C4-2B (cell line): ENCODE results near the gene SCYGR2.
A peak's percentile ranks its signal among the peaks of the same experiment; 100 is the strongest.

Source experiments
- H3K27ac ChIP-seq: fragments of 450-650 bp; 2 replicates; pipeline ENCODE4 v1.5.1; 2017
- ZFX ChIP-seq: fragments of 450-650 bp; IDR thresholded peaks from 2 replicates; pipeline ENCODE4 v1.6.1; 2017
- TF ChIP-seq, protein P1 (sequence below): fragments of 450-650 bp; conservative IDR thresholded peaks from 2 replicates; pipeline ENCODE4 v1.5.1; 2017; ENCODE audit warnings: mild to moderate bottlenecking

SCYGR2 gene

GRCh38 chr2:227576812-227577211 is 21.9 kb upstream of the SCYGR2 start:
- TF ChIP-seq, protein P1, sequence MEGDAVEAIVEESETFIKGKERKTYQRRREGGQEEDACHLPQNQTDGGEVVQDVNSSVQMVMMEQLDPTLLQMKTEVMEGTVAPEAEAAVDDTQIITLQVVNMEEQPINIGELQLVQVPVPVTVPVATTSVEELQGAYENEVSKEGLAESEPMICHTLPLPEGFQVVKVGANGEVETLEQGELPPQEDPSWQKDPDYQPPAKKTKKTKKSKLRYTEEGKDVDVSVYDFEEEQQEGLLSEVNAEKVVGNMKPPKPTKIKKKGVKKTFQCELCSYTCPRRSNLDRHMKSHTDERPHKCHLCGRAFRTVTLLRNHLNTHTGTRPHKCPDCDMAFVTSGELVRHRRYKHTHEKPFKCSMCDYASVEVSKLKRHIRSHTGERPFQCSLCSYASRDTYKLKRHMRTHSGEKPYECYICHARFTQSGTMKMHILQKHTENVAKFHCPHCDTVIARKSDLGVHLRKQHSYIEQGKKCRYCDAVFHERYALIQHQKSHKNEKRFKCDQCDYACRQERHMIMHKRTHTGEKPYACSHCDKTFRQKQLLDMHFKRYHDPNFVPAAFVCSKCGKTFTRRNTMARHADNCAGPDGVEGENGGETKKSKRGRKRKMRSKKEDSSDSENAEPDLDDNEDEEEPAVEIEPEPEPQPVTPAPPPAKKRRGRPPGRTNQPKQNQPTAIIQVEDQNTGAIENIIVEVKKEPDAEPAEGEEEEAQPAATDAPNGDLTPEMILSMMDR = no peak
- TF ChIP-seq ZFX = no peak

GRCh38 chr2:227577555-227577954 is 21.1 kb upstream of the SCYGR2 start:
- no peak overlapping the region for H3K27ac ChIP-seq
- TF ChIP-seq, protein P1 = no peak
- no peak for TF ChIP-seq ZFX

More at GRCh38 chr2:227576812-227577211, 21.9 kb upstream of the SCYGR2 start:
- no peak overlapping the region; the same call in 1 of the 2 replicates for H3K27ac ChIP-seq

DNA sequence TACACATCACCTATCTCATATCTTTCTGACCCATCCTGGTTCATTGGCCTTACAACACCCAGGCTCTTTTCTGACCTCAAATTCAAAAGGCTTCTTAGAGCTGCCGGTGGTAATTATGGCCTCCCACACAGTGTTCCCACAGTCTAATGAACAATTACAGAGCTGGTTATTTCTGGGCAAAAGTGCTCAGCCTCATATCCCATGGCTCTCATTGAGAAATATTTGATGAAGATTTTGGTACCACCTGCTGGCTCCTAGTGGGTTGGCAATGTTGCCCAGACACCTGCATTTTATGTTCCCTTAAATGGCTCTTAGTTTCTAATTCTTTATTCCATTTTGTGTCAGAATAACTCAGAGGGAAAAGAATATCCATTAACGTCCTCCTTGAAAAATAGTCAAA is 20.1 kb upstream of the SCYGR2 start:
- TF ChIP-seq ZFX = no peak
- TF ChIP-seq, protein P1 = peak; percentile 10; the same call in 1 of the 2 replicates
- no peak overlapping the region for H3K27ac ChIP-seq

- H3K27ac ChIP-seq = no peak overlapping the region
- TF ChIP-seq ZFX = no peak
- TF ChIP-seq, protein P1 = no peak
Measured at GRCh38 chr2:227579791-227580190, 18.9 kb upstream of the SCYGR2 start.

DNA sequence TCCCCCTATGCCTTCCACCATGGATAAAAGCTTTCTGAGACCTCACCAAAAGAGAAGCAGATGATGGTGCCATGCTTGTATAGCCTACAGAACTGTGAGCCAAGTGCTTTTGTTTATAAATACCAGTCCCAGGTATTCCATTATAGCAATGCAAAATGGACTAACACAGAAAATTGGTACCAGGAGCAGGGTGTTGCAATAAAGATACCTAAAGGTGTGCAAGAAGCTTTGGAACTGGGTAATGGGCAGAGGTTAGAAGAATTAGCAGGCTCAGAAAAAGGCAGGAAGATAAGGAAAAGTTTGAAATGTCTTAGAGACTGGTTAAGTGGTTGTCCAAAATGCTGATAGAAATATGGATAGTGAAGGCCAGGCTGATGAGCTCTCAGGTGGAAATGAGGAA is 16.3 kb upstream of the SCYGR2 start:
- TF ChIP-seq ZFX = no peak
- TF ChIP-seq, protein P1 = no peak
- H3K27ac ChIP-seq = no peak overlapping the region

DNA sequence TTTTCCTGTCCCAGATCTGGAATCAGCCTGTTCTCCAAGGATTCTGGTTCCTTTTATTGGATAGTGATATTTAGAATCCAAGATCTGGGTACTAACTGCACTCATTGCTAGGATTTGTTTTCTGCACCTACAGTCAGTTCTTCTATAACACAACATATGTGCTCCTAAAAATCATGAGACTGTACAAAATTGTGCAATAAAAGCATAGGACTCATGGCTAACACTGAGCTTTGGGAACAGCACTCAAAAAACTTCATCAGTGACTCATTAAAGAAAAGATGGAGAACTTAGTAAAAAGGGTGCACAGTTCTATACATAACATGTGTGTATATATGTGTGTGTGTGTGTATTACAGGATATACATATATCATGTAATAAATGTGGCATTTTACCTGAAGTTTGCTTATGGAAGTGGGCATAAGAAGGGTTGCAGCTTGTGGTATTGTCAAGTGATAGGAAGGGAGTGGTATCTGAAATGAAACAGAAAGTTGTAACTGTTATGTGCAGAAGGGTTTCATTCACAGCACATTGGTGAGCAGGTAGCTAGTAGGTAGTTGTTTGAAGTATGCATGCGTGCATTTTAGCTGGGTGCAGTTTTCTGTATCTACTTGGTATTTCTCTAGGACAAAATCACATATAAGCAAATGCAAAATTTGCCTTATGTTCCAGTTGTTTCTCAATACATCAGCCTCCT is 5.9 kb upstream of the SCYGR2 start:
- TF ChIP-seq ZFX = no peak
- TF ChIP-seq, protein P1 = no peak
- no peak overlapping the region for H3K27ac ChIP-seq

GRCh38 chr2:227595797-227596196 is 2.9 kb upstream of the SCYGR2 start:
- TF ChIP-seq ZFX = no peak
- TF ChIP-seq, protein P1 = no peak
- H3K27ac ChIP-seq = no peak overlapping the region
